Epithelial cell of proximal tubule (primary cell): ENCODE measurements around the gene DCST1. TPM values are rescaled to one million over a fixed set of nuclear protein-coding genes. Genes with fewer than 3 reads are reported as not detected.

ENCODE experiments used
- DNase-seq: peaks from one replicate; pipeline ENCODE4 v3.0.0-alpha.2; 2011; ENCODE audit warnings: low read depth
- H3K4me3 ChIP-seq: 2 replicates; pipeline ENCODE4 v1.5.1; 2011; ENCODE audit warnings: low read depth, mild to moderate bottlenecking, low read length
- CTCF ChIP-seq: conservative IDR thresholded peaks from 2 replicates; pipeline ENCODE4 v1.5.1; 2012; ENCODE audit warnings: low read depth, mild to moderate bottlenecking, low read length
- total RNA-seq: library from RNA; depleted of rRNA; stranded (reverse); fragments of >200 nt; gene quantifications from 2 replicates; pipeline ENCODE4 v1.2.3, GENCODE V29; 2015

Gene DCST1
- total RNA-seq, 1 donor from 2014 or later = not detected

GRCh38 chr1:155043301-155043702 lies 9.7 kb downstream of the DCST1 start:
- H3K4me3 ChIP-seq = no peak overlapping the region
- DNase-seq = no peak
- TF ChIP-seq CTCF = no peak

GRCh38 chr1:155043793-155044192 lies 10.2 kb downstream of the DCST1 start:
- no peak for TF ChIP-seq CTCF
- no peak for DNase-seq

GRCh38 chr1:155044365-155044764 lies 10.7 kb downstream of the DCST1 start:
- H3K4me3 ChIP-seq = no peak overlapping the region
- DNase-seq = no peak
- no peak for TF ChIP-seq CTCF

More at GRCh38 chr1:155043793-155044192, 10.2 kb downstream of the DCST1 start:
- H3K4me3 ChIP-seq = no peak overlapping the region

- DNase-seq = no peak
- peak; percentile 80 for TF ChIP-seq CTCF
- H3K4me3 ChIP-seq = no peak overlapping the region
These were observed 11.4 kb downstream of the DCST1 start for GRCh38 chr1:155044812-155045657.

- H3K4me3 ChIP-seq = no peak overlapping the region
- DNase-seq = no peak
- no peak for TF ChIP-seq CTCF
These were observed 15.1 kb downstream of the DCST1 start for GRCh38 chr1:155048449-155049334.

- DNase-seq = no peak
- no peak for TF ChIP-seq CTCF
- peak overlapping the region; percentile 57 for H3K4me3 ChIP-seq
These were observed 16.3 kb downstream of the DCST1 start for GRCh38 chr1:155049651-155050559.
